ENCODE data around the gene FCN3.

The FCN3 gene

DNA sequence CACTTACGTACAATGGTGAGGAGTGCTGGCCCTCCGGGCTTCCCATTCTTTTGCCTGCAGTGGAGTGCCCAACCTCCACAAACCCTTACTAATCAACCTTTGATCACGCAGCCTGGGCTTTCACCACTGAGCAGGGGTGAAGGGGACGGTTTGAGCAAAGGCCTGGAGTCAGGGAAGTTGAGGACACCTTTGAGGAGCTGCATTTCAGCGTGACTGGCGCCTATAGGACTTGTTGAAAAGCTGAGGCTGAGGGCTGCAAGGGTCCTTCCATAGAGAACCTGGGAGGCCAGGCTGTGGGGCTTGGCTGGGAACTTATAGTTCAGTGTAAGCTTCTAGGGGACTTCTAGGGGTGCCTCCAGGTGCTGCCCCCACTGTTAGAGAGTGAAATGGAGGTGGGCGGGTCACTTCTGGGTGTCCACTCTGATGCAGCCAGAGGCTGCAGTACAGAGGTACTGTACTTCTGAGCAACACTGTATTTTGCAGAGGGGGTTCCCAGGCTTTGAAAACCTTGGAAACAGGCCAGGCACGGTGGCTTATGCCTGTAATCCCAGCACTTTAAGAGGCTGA is 23.0 kb downstream of the FCN3 start:
- FAIRE-seq (no peak), DNase-seq (ENCODE audit: insufficient read length, low spot score) (no peak)
- TF ChIP-seq POLR2A (IDR thresholded peaks at IDR 0.05; ENCODE audit: low read depth, low read length) = no peak
- no peak for TF ChIP-seq PAX5 (IDR thresholded peaks at IDR 0.05; ENCODE audit: insufficient read depth, low read length, severe bottlenecking)
- TF ChIP-seq POU2F2 (IDR thresholded peaks at IDR 0.05; ENCODE audit: low read depth, low read length) = no peak
- TF ChIP-seq POLR2AphosphoS5 (IDR thresholded peaks at IDR 0.05; ENCODE audit: low read depth, low read length) = no peak
- TF ChIP-seq TAF1 (IDR thresholded peaks at IDR 0.05; ENCODE audit: low read depth, low read length) = no peak
- no peak for TF ChIP-seq SPI1 (IDR thresholded peaks at IDR 0.05; ENCODE audit: low read depth, low read length)

DNA sequence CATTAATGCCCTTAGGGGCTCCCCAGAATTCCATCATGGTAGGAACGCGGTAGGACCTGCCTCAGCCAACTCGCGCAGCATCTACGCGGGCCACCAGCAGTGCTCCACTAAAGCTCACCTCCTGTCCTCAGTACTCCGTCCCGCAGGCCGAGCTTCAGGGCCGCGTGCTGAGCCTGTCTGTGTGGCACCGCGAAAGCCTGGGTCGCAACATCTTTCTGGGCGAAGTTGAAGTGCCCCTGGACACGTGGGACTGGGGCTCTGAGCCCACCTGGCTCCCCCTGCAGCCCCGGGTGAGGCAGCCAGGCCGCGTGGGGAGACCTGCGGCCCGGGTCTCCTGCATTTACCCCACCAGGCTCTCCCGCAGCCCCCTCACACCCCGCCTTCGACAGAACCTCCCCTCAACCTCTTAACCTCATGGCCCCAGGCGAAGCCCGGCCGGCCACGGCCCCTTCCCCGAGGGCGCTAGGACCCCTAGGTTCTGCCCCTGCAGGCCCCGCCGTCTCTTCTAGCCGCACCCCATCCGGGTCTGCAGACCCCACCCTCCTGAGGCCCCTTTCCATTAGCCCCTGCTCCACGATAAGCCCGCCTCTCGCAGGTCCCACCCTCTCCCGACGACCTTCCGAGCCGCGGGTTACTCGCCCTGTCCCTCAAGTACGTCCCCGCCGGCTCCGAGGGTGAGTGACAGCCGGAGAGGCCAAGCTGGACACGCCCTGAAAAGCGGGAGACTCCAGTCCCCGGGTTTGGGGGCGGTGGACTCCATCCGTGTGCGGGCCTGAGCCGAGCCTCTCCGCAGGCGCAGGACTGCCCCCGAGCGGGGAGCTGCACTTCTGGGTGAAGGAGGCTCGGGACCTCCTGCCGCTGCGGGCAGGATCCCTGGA is 23.7 kb downstream of the FCN3 start:
- no peak for FAIRE-seq
- no peak for TF ChIP-seq POU2F2 (IDR thresholded peaks at IDR 0.05; ENCODE audit: low read depth, low read length)
- no peak for TF ChIP-seq POLR2AphosphoS5 (IDR thresholded peaks at IDR 0.05; ENCODE audit: low read depth, low read length)
- TF ChIP-seq TAF1 (IDR thresholded peaks at IDR 0.05; ENCODE audit: low read depth, low read length) = no peak
- no peak for TF ChIP-seq POLR2A (IDR thresholded peaks at IDR 0.05; ENCODE audit: low read depth, low read length)
- TF ChIP-seq PAX5 (IDR thresholded peaks at IDR 0.05; ENCODE audit: insufficient read depth, low read length, severe bottlenecking) = no peak
- no peak for TF ChIP-seq SPI1 (IDR thresholded peaks at IDR 0.05; ENCODE audit: low read depth, low read length)
- no peak for DNase-seq (ENCODE audit: insufficient read length, low spot score)

DNA sequence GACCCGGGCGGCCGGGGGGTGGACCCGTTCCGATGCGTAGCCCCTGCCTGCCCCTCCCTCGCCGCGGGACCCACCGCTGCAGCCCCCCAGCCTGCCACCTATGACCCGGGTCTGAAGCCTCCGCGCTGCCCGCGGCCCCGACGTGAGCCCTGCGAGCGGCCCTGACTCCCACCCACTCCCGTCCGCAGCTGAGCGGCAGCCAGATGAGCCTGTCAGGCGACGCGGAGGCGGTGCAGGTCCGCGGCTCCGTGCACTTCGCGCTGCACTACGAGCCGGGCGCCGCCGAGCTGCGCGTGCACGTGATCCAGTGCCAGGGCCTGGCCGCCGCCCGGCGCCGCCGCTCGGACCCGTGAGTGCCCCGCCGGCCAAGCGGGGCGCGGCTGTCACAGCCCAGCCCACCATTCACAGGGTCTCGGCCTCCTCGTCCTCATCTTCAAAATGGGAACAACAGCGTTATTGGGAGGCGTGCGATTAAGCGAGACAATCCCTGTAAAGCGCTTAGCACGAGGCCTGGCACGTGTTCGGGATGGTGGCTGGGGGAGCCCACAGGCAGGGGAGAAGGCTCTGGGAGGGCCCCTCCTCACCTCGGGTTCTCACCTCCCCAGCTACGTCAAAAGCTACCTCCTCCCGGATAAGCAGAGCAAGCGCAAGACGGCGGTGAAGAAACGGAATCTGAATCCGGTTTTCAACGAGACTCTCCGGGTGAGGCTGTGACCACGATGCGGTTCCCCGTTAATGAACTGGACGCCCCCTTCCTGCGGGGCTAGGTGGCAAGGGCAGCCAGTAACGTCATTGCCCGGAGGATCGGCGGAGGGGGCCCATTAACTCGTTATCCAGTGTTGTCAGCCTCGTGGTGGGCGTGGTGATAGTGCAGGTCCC is 24.6 kb downstream of the FCN3 start:
- FAIRE-seq = no peak
- TF ChIP-seq PAX5 (IDR thresholded peaks at IDR 0.05; ENCODE audit: insufficient read depth, low read length, severe bottlenecking) (no peak), POLR2AphosphoS5 (IDR thresholded peaks at IDR 0.05; ENCODE audit: low read depth, low read length) (no peak), SPI1 (IDR thresholded peaks at IDR 0.05; ENCODE audit: low read depth, low read length) (no peak), POLR2A (IDR thresholded peaks at IDR 0.05; ENCODE audit: low read depth, low read length) (no peak), TAF1 (IDR thresholded peaks at IDR 0.05; ENCODE audit: low read depth, low read length) (no peak), POU2F2 (IDR thresholded peaks at IDR 0.05; ENCODE audit: low read depth, low read length) (no peak)
- no peak for DNase-seq (ENCODE audit: insufficient read length, low spot score)

DNA sequence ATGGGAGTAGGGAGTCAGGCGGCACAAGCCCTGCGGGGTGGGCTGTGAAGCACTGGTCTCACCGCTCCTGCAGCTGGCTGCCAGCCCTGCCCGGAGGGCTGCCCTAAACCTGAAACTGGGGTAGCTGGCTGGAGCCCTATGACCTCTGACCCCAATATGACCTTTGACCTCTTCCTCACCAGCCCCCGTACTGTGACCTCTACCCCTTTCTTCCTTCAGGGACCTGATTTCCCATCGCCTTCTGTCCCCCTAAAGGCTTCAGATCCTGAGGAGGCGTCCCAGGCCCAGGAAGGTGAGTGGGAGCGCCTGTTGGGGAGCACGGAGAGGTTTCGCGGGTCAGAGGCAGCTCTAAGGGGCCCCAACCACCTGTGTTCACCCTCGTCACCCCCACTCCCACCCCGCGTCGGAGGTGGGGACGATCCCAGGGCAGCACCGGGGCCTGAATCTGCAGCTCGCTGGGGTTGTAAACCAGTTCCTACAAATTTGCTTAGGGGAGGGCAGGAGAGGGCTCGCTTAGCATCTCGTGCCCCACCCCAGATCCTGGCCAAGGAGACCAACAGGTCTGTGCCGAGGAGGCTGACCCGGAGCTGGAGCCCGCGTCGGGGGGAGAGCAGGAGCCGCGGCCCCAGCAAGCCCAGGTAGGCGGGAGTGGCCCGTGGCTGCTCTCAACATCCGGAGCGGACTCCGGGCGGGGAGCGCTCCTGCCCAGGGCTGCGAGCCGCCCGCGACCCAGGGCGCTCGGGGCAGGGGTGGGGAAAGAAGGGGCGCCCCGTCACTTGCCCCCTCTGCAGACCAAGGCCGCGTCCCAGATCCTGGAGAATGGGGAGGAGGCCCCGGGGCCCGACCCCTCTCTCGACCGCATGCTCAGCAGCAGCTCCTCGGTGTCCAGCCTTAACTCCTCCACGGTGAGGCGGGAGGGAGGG is 25.5 kb downstream of the FCN3 start:
- FAIRE-seq (no peak), DNase-seq (ENCODE audit: insufficient read length, low spot score) (no peak)
- TF ChIP-seq SPI1 (IDR thresholded peaks at IDR 0.05; ENCODE audit: low read depth, low read length) (no peak), POLR2A (IDR thresholded peaks at IDR 0.05; ENCODE audit: low read depth, low read length) (no peak), POU2F2 (IDR thresholded peaks at IDR 0.05; ENCODE audit: low read depth, low read length) (no peak), POLR2AphosphoS5 (IDR thresholded peaks at IDR 0.05; ENCODE audit: low read depth, low read length) (no peak), PAX5 (IDR thresholded peaks at IDR 0.05; ENCODE audit: insufficient read depth, low read length, severe bottlenecking) (no peak), TAF1 (IDR thresholded peaks at IDR 0.05; ENCODE audit: low read depth, low read length) (no peak)

DNA sequence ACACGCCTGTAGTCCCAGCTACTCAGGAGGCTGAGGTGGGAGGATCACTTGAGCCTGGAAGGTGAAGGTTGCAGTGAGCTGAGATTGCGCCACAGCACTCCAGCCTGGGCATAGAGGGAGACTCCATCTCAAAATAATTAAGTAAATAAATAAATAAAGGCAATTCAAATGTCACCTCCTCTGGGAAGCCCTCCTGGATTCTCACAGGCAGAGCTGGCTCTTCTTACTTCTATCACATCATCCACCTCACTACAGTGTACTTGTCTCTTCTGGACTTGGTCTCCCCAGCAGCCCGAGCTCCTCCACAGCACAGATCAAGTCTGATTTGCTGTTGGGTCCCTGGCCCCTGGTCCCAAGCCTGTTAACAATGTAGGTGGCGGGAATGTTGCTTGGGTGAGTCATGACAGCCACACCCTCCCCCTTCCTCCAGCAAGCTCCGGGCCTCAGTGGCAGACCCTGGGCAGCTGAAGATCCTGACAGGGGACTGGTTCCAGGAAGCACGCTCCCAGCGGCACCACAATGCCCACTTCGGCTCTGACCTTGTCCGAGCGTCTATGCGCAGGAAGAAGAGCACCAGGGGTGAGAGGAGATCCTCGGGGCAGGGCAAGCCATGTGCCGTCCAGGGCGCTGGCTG is 27.5 kb downstream of the FCN3 start:
- FAIRE-seq (no peak), DNase-seq (ENCODE audit: insufficient read length, low spot score) (no peak)
- TF ChIP-seq POU2F2 (IDR thresholded peaks at IDR 0.05; ENCODE audit: low read depth, low read length) (no peak), PAX5 (IDR thresholded peaks at IDR 0.05; ENCODE audit: insufficient read depth, low read length, severe bottlenecking) (no peak), POLR2A (IDR thresholded peaks at IDR 0.05; ENCODE audit: low read depth, low read length) (no peak), TAF1 (IDR thresholded peaks at IDR 0.05; ENCODE audit: low read depth, low read length) (no peak), SPI1 (IDR thresholded peaks at IDR 0.05; ENCODE audit: low read depth, low read length) (no peak), POLR2AphosphoS5 (IDR thresholded peaks at IDR 0.05; ENCODE audit: low read depth, low read length) (no peak)

DNA sequence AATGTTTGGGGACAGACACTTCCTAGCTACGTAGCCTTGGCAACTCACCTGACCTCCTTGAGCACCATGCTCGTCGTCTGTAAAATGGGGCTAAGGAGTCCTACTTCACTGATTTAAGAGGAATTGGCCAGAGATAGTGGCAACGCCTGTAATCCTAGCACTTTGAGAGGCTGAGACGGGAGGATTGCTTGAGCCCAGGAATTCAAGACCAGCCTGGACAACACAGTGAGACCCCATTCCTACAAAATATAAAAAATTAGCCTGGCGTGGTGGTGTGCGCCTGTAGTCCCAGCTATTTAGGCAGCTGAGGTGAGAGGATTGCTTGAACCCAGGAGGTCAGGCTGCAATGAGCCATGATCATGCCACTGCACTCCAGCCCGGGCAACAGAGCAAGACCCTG is 28.3 kb downstream of the FCN3 start:
- FAIRE-seq = no peak
- TF ChIP-seq POLR2A (IDR thresholded peaks at IDR 0.05; ENCODE audit: low read depth, low read length) (no peak), TAF1 (IDR thresholded peaks at IDR 0.05; ENCODE audit: low read depth, low read length) (no peak), POLR2AphosphoS5 (IDR thresholded peaks at IDR 0.05; ENCODE audit: low read depth, low read length) (no peak), SPI1 (IDR thresholded peaks at IDR 0.05; ENCODE audit: low read depth, low read length) (no peak), POU2F2 (IDR thresholded peaks at IDR 0.05; ENCODE audit: low read depth, low read length) (no peak), PAX5 (IDR thresholded peaks at IDR 0.05; ENCODE audit: insufficient read depth, low read length, severe bottlenecking) (no peak)

DNA sequence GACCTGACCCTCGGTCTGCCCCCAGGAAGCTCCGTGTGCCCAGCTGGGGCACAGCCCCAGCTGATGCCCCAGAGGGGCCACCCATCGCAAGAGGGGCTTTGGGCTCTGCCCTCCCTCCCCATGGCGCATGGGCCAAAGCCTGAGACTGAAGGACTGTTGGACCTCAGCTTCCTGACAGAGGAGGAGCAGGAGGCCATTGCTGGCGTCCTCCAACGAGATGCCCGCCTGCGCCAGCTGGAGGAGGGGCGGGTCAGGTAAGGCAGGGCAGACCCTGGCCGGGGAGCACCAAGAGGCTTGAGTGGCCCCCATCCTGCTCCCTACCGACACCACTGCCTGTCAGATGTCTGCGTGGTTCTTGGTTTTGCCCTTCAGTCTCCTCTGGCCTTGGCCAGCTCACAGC is 29.4 kb downstream of the FCN3 start:
- DNase-seq (ENCODE audit: insufficient read length, low spot score) (no peak), FAIRE-seq (no peak)
- TF ChIP-seq PAX5 (IDR thresholded peaks at IDR 0.05; ENCODE audit: insufficient read depth, low read length, severe bottlenecking) (no peak), TAF1 (IDR thresholded peaks at IDR 0.05; ENCODE audit: low read depth, low read length) (no peak), POLR2AphosphoS5 (IDR thresholded peaks at IDR 0.05; ENCODE audit: low read depth, low read length) (no peak), SPI1 (IDR thresholded peaks at IDR 0.05; ENCODE audit: low read depth, low read length) (no peak), POU2F2 (IDR thresholded peaks at IDR 0.05; ENCODE audit: low read depth, low read length) (no peak), POLR2A (IDR thresholded peaks at IDR 0.05; ENCODE audit: low read depth, low read length) (no peak)

More for the DNA sequence above, 28.3 kb downstream of the FCN3 start:
- no peak for DNase-seq (ENCODE audit: insufficient read length, low spot score)

DNA sequence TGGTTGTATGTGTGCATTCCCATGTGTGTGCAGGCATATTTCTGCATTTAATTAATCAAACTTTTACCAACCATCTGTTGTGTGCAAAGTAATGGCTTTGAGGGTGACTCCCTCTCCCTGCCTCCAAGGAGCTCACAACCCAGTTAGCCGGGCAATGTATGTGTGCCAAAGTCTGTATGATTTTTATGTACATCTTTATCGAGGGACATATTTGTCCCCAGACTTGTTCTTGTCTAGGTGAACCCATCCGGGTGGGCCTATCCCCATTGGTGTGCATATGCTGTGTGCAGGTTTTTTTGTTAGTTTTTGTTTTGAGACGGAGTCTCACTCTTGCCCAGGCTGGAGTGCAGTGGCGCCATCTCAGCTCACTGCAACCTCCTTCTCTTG is 31.0 kb downstream of the FCN3 start:
- no peak for FAIRE-seq
- no peak for DNase-seq (ENCODE audit: insufficient read length, low spot score)
- no peak for TF ChIP-seq TAF1 (IDR thresholded peaks at IDR 0.05; ENCODE audit: low read depth, low read length)
- no peak for TF ChIP-seq POU2F2 (IDR thresholded peaks at IDR 0.05; ENCODE audit: low read depth, low read length)
- no peak for TF ChIP-seq PAX5 (IDR thresholded peaks at IDR 0.05; ENCODE audit: insufficient read depth, low read length, severe bottlenecking)
- no peak for TF ChIP-seq POLR2AphosphoS5 (IDR thresholded peaks at IDR 0.05; ENCODE audit: low read depth, low read length)
- TF ChIP-seq POLR2A (IDR thresholded peaks at IDR 0.05; ENCODE audit: low read depth, low read length) = no peak
- no peak for TF ChIP-seq SPI1 (IDR thresholded peaks at IDR 0.05; ENCODE audit: low read depth, low read length)
